Immature natural killer cell (primary cell): ENCODE results near the gene SUPT3H. TPM values are rescaled to one million over a fixed set of nuclear protein-coding genes. Genes with fewer than 3 reads are reported as not detected.

ENCODE experiments used
- DNase-seq, 3 donors: peaks; one replicate each; pipeline ENCODE4 v3.0.0; 2022; ENCODE audit warnings: mixed read lengths in 1 of 3
- H3K27ac Mint-ChIP-seq, 6 donors: one replicate each; pipeline ENCODE4 v1.8.0; 2020; ENCODE audit warnings: mixed read lengths in 6 of 6, mild to moderate bottlenecking in 5 of 6, inconsistent platforms in 4 of 6, moderate library complexity in 3 of 6
- H3K27me3 Mint-ChIP-seq, 3 donors: one replicate each; pipeline ENCODE4 v1.8.0; 2020 to 2021; ENCODE audit warnings: low read depth in 3 of 3, mild to moderate bottlenecking in 3 of 3, mixed read lengths in 3 of 3, moderate library complexity in 3 of 3, inconsistent platforms in 1 of 3
- H3K36me3 Mint-ChIP-seq, 3 donors: one replicate each; pipeline ENCODE4 v1.8.0; 2020; ENCODE audit warnings: mixed read lengths in 3 of 3, inconsistent platforms in 2 of 3, mild to moderate bottlenecking in 2 of 3
- H3K4me1 Mint-ChIP-seq, 2 donors: one replicate each; pipeline ENCODE4 v1.8.0; 2020; ENCODE audit warnings: inconsistent platforms in 2 of 2, mild to moderate bottlenecking in 2 of 2, mixed read lengths in 2 of 2, moderate library complexity in 1 of 2
- H3K4me3 Mint-ChIP-seq, 5 donors: one replicate each; pipeline ENCODE4 v1.8.0; 2020; ENCODE audit warnings: mild to moderate bottlenecking in 5 of 5, mixed read lengths in 5 of 5, inconsistent platforms in 3 of 5, moderate library complexity in 3 of 5
- H3K9me3 Mint-ChIP-seq, 6 donors: one replicate each; pipeline ENCODE4 v1.8.0; 2020; ENCODE audit warnings: mild to moderate bottlenecking in 6 of 6, mixed read lengths in 6 of 6, inconsistent platforms in 4 of 6, moderate library complexity in 3 of 6
- polyA plus RNA-seq, 3 donors: library from polyadenylated mRNA; unstranded; fragments of 300-500 nt; fragmentation: Illumina TruSeq; gene quantifications; one replicate each; pipeline ENCODE4 v1.2.3, GENCODE V29; 2021

SUPT3H gene
- polyA plus RNA-seq, 3 donors from 2014 or later: 3.4 to 12.5 (median 8.8) TPM

DNA sequence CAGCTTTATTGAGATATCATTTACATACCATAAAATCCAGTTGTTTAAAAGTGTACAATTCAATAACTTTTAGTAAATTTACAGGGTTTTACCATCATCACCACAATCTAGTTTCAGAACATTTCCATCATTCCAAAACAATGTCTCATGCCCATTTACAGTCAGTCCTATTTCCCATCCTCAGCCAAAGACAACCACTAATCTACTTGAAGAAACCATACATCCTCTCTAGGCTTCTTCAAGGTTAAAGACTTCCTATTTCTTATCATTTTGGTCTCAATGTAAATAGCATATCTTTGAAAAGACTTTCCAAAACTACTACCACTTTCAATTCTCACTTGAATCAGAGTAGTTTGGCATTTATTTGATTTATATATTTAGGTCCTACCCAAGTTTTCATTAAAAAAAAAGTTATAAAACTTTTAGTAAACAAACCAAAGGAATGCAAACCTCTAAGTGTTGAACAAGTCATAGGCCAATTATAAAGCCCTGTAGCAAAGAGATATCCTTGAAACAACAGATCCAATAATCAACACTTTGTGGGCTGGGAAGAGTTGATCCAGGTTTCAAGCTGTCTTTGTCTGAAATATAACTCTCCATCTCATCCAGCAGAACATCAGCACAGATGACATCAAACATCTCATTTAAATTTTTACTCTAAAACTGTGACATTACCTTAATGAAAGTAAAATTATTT, 260.9 kb downstream of the SUPT3H start:
- Mint-ChIP-seq H3K36me3 (no peaks in the 10 kb centered on the region), H3K27me3 (peaks cover 0 to 3% (median 0%) of the 10 kb centered on the region in 3 donors), H3K4me1 (peaks cover 5 to 19% of the 10 kb centered on the region in 2 donors), H3K4me3 (no peak overlapping the region), H3K9me3 (no peaks in the 10 kb centered on the region), H3K27ac (no peak overlapping the region)
- no peak for DNase-seq

GRCh38 chr6:45115696-45116095, 262.0 kb downstream of the SUPT3H start:
- no peak overlapping the region for H3K27ac Mint-ChIP-seq
- H3K27me3 Mint-ChIP-seq: peaks cover 0 to 3% (median 0%) of the 10 kb centered on the region in 3 donors
- H3K9me3 Mint-ChIP-seq: no peaks in the 10 kb centered on the region
- H3K4me1 Mint-ChIP-seq: peaks cover 5 to 19% of the 10 kb centered on the region in 2 donors
- H3K36me3 Mint-ChIP-seq: no peaks in the 10 kb centered on the region
- DNase-seq: no peak
- no peak overlapping the region for H3K4me3 Mint-ChIP-seq

GRCh38 chr6:45112711-45113110, 265.0 kb downstream of the SUPT3H start:
- H3K4me1 Mint-ChIP-seq: peaks cover 8 to 23% of the 10 kb centered on the region in 2 donors
- H3K36me3 Mint-ChIP-seq: no peaks in the 10 kb centered on the region
- H3K9me3 Mint-ChIP-seq: no peaks in the 10 kb centered on the region
- no peak overlapping the region for H3K27ac Mint-ChIP-seq
- no peak for DNase-seq
- H3K4me3 Mint-ChIP-seq: no peak overlapping the region
- H3K27me3 Mint-ChIP-seq: no peaks in the 10 kb centered on the region

DNA sequence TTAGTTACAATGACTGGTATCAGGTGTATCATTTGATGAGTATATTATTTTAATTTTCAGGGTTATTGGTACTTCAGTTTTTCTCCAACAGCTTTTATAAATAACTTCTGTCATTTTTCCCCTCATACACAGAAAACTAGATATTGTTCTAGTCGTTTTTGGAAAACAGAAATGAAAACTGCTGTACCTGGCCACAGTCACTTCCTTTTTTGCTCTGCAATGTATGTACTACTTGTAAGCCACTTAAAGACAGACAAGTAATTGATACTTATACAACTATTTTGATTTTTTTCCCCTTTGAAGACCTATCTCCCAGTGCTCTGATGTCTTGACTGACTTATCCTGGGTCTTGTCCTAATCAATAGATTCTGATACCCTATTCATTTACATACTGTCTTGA, 268.2 kb downstream of the SUPT3H start:
- H3K36me3 Mint-ChIP-seq: no peaks in the 10 kb centered on the region
- peak overlapping the region in 1 of 6 donors; percentile 5 for H3K27ac Mint-ChIP-seq
- H3K4me3 Mint-ChIP-seq: no peak overlapping the region
- H3K4me1 Mint-ChIP-seq: peaks cover 3 to 4% of the 10 kb centered on the region in 2 donors
- DNase-seq: no peak
- H3K9me3 Mint-ChIP-seq: no peaks in the 10 kb centered on the region
- H3K27me3 Mint-ChIP-seq: no peaks in the 10 kb centered on the region

GRCh38 chr6:45105170-45105820, 272.4 kb downstream of the SUPT3H start:
- Mint-ChIP-seq H3K4me3 (no peak overlapping the region), H3K27ac (no peak overlapping the region), H3K4me1 (peaks cover 3 to 4% of the 10 kb centered on the region in 2 donors), H3K36me3 (no peaks in the 10 kb centered on the region), H3K9me3 (no peaks in the 10 kb centered on the region), H3K27me3 (no peaks in the 10 kb centered on the region)
- no peak for DNase-seq

GRCh38 chr6:45104429-45104828, 273.3 kb downstream of the SUPT3H start:
- Mint-ChIP-seq H3K9me3 (no peaks in the 10 kb centered on the region), H3K27ac (no peak overlapping the region), H3K4me3 (no peak overlapping the region), H3K27me3 (no peaks in the 10 kb centered on the region), H3K4me1 (peaks cover 0 to 4% of the 10 kb centered on the region in 2 donors), H3K36me3 (no peaks in the 10 kb centered on the region)
- DNase-seq: no peak

DNA sequence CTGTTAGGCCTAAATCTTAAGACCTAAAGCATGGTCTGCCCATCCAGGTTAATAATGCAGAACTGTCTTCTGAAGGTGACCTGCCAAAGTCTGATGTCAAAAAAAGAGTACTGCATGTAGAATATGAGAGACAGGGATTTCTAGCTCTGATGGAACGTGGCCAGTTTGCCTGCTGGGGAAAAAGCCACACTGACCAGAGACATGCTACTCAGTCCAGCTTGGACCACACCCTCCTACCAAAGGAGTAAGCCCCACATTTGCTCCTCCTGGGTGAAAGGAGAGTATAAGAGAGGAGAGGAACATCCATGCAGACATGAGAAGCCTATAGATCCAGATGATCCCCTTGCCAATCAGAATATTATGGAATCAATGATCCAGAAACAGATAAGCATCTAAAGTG, 279.5 kb downstream of the SUPT3H start:
- Mint-ChIP-seq H3K4me3 (no peak overlapping the region), H3K27ac (no peak overlapping the region), H3K9me3 (no peaks in the 10 kb centered on the region), H3K4me1 (no peaks in the 10 kb centered on the region), H3K36me3 (peaks cover 0 to 11% (median 4%) of the 10 kb centered on the region in 3 donors), H3K27me3 (no peaks in the 10 kb centered on the region)
- DNase-seq: no peak

- H3K4me3 Mint-ChIP-seq: no peak overlapping the region
- no peaks in the 10 kb centered on the region for H3K4me1 Mint-ChIP-seq
- peaks cover 0 to under 1% (median 0%) of the 10 kb centered on the region in 3 donors for H3K27me3 Mint-ChIP-seq
- H3K9me3 Mint-ChIP-seq: no peaks in the 10 kb centered on the region
- no peak for DNase-seq
- peaks cover 0 to 11% (median 4%) of the 10 kb centered on the region in 3 donors for H3K36me3 Mint-ChIP-seq
- H3K27ac Mint-ChIP-seq: no peak overlapping the region
Observed at GRCh38 chr6:45094831-45095230, 282.9 kb downstream of the SUPT3H start.

DNA sequence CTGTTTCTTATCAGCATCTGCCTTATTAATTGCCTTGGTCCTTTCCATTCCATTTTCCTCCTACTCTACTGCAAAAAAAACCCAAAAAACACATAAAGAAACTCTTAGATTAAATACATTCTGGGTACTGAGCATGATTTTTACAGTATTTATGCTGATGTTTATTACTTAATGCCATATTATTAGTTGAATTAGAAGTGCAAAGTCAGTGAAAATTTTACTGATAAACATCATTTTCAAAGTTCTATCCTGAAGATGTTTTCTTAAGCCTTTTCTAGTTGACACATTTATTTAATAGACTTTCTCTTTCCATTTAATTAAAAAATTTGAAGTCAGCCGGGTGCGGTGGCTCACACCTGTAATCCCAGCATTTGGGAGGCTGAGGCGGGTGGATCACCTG, 285.6 kb downstream of the SUPT3H start:
- Mint-ChIP-seq H3K36me3 (no peaks in the 10 kb centered on the region), H3K9me3 (no peaks in the 10 kb centered on the region), H3K4me3 (no peak overlapping the region), H3K4me1 (no peaks in the 10 kb centered on the region), H3K27ac (no peak overlapping the region), H3K27me3 (peaks cover 0 to 3% (median 2%) of the 10 kb centered on the region in 3 donors)
- no peak for DNase-seq

GRCh38 chr6:45086360-45087084, 291.2 kb downstream of the SUPT3H start:
- no peaks in the 10 kb centered on the region for H3K4me1 Mint-ChIP-seq
- no peak overlapping the region for H3K4me3 Mint-ChIP-seq
- no peaks in the 10 kb centered on the region for H3K36me3 Mint-ChIP-seq
- DNase-seq: no peak
- H3K27me3 Mint-ChIP-seq: peaks cover 0 to 3% (median 2%) of the 10 kb centered on the region in 3 donors
- no peak overlapping the region for H3K27ac Mint-ChIP-seq
- H3K9me3 Mint-ChIP-seq: peaks cover 0 to 1% (median 0%) of the 10 kb centered on the region in 6 donors

GRCh38 chr6:45084257-45084656, 293.5 kb downstream of the SUPT3H start:
- Mint-ChIP-seq H3K27ac (no peak overlapping the region), H3K9me3 (peaks cover 0 to 5% (median 0%) of the 10 kb centered on the region in 6 donors), H3K36me3 (peaks cover 0 to 5% (median 3%) of the 10 kb centered on the region in 3 donors), H3K4me3 (no peak overlapping the region), H3K27me3 (peaks cover 0 to 3% (median 2%) of the 10 kb centered on the region in 3 donors), H3K4me1 (no peaks in the 10 kb centered on the region)
- no peak for DNase-seq

GRCh38 chr6:45082091-45082490, 295.6 kb downstream of the SUPT3H start:
- H3K9me3 Mint-ChIP-seq: peaks cover 4 to 20% (median 9%) of the 10 kb centered on the region in 6 donors
- peaks cover 0 to 2% (median 0%) of the 10 kb centered on the region in 3 donors for H3K27me3 Mint-ChIP-seq
- peaks cover 3 to 13% (median 11%) of the 10 kb centered on the region in 3 donors for H3K36me3 Mint-ChIP-seq
- no peak overlapping the region for H3K27ac Mint-ChIP-seq
- DNase-seq: no peak
- H3K4me3 Mint-ChIP-seq: no peak overlapping the region
- no peaks in the 10 kb centered on the region for H3K4me1 Mint-ChIP-seq

DNA sequence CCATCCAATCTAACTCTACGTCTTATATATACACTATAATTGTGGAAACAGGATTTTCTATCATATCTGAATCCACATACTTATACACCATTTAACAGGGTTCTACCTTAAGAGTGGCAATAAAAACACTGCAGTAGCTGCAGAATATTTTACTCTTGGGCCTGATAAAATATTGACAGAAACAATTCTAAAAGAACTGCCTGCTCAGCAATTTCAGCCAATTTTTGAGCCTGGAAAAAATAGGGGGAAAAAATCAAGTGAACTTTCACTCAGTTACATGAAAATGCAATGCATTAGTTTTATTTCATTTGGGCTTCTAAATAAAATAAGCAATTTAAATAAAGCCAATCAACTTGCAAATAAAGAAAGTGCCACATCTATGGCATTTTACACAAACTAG, 296.1 kb downstream of the SUPT3H start:
- no peak overlapping the region for H3K27ac Mint-ChIP-seq
- no peak overlapping the region for H3K4me3 Mint-ChIP-seq
- peaks cover 0 to 2% (median 0%) of the 10 kb centered on the region in 3 donors for H3K27me3 Mint-ChIP-seq
- no peak for DNase-seq
- H3K4me1 Mint-ChIP-seq: no peaks in the 10 kb centered on the region
- H3K36me3 Mint-ChIP-seq: peaks cover 3 to 13% (median 11%) of the 10 kb centered on the region in 3 donors
- H3K9me3 Mint-ChIP-seq: peaks cover 4 to 20% (median 9%) of the 10 kb centered on the region in 6 donors

DNA sequence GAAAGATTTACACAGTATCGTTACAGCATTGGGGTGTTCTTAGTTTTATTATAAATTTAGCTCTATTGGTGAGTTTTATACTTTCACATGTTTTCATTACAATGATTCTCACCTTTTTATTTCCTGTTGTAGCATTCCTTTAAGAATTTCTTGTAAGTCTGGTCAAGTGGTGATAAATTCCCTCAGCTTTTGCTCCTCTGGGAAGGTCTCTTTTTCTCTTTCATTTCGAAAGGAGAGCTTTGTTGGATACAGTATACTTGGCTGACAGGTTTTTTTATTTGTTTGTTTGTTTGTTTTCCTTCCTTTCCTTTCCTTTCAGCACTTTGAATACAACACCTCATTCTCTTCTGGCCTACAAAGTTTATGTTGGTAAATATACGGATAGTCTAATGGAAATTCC, 299.3 kb downstream of the SUPT3H start:
- Mint-ChIP-seq H3K4me1 (no peaks in the 10 kb centered on the region), H3K4me3 (no peak overlapping the region), H3K27ac (no peak overlapping the region), H3K9me3 (peaks cover 4 to 20% (median 8%) of the 10 kb centered on the region in 6 donors), H3K27me3 (peaks cover 0 to 2% (median 0%) of the 10 kb centered on the region in 3 donors), H3K36me3 (peaks cover 3 to 13% (median 11%) of the 10 kb centered on the region in 3 donors)
- DNase-seq: no peak
